Measurements from ENCODE around the gene EME2. TPM values are rescaled to one million over a fixed set of nuclear protein-coding genes. Genes with fewer than 3 reads are reported as not detected.

The EME2 gene
- total RNA-seq, 3 donors from 2014 or later (not counting 1 experiment from before 2014, with no cell fraction given) = 30.0 to 33.8 (median 30.1) TPM

DNA sequence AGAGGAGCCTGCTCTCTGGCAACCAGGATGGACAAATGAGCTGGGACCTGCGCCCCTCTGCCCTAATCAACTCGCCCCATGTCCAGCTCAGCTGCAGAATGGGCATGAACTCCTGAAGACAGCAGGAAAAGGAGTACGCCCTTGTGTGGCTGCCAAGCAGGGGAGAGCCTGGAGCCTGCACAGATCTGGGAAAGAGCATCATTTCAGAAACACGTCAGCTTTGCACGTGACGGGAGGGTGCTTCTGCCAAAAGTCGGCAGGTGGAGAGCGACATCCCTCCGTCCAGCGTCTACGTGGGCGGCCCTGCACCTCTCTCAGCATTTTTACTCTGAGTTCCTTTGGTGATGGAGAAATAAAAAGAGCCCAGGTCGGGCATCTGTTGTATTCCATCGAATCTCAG is 19.8 kb upstream of the EME2 start:
- H3K36me3 Mint-ChIP-seq = no peaks in the 10 kb centered on the region
- H3K36me3 ChIP-seq (ENCODE audit: control insufficient read depth, insufficient read depth, low read length) = peaks cover 39% of the 10 kb centered on the region
- TF ChIP-seq, protein P1, sequence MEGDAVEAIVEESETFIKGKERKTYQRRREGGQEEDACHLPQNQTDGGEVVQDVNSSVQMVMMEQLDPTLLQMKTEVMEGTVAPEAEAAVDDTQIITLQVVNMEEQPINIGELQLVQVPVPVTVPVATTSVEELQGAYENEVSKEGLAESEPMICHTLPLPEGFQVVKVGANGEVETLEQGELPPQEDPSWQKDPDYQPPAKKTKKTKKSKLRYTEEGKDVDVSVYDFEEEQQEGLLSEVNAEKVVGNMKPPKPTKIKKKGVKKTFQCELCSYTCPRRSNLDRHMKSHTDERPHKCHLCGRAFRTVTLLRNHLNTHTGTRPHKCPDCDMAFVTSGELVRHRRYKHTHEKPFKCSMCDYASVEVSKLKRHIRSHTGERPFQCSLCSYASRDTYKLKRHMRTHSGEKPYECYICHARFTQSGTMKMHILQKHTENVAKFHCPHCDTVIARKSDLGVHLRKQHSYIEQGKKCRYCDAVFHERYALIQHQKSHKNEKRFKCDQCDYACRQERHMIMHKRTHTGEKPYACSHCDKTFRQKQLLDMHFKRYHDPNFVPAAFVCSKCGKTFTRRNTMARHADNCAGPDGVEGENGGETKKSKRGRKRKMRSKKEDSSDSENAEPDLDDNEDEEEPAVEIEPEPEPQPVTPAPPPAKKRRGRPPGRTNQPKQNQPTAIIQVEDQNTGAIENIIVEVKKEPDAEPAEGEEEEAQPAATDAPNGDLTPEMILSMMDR (IDR thresholded peaks at IDR 0.05) = no peak
- H3K27me3 ChIP-seq (ENCODE audit: control insufficient read depth, insufficient read depth, low read length) = no peaks in the 10 kb centered on the region
- intact Hi-C loops (cut with micrococcal nuclease) = no loop called here
- no peaks in the 10 kb centered on the region for H3K27me3 Mint-ChIP-seq (ENCODE audit: low read depth in 2 of 2)
- peaks cover 0 to 6% of the 10 kb centered on the region in 2 donors for H3K4me1 Mint-ChIP-seq
- H3K27ac ChIP-seq (ENCODE audit: low read length) = no peak overlapping the region
- WGBS (ENCODE audit: insufficient coverage) = 98% methylated on average over 12 of the region's 14 CpGs
- no peak for ATAC-seq
- no peak overlapping the region for H3K4me3 ChIP-seq (ENCODE audit: low read length)
- no peak overlapping the region for H3K4me3 Mint-ChIP-seq
- no peak for DNase-seq
- H3K9me3 ChIP-seq (ENCODE audit: control insufficient read depth, insufficient read depth, low read length) = no peaks in the 10 kb centered on the region
- no peak overlapping the region for H3K27ac Mint-ChIP-seq
- H3K4me1 ChIP-seq (ENCODE audit: control insufficient read depth, insufficient read depth, low read length) = peaks cover 10% of the 10 kb centered on the region
- H3K9me3 Mint-ChIP-seq = no peaks in the 10 kb centered on the region

DNA sequence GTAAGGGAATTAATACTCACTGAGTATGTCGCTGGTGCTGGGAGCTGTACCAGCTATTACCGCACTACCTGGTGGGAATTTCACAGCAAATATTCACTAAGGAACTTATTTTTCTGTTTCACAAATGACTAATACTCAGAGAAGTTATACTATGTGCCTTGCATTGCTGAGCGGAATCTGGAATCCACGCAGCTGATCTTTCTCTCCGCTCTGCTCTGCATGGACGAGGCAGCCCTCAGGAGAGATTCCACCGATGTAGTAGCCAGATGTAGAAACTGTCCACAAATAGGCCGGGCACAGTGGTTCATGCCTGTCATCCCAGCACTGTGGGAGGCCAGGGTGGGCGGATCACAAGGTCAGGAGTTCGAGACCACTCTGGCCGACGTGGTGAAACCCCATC is 18.4 kb upstream of the EME2 start:
- TF ChIP-seq, protein P1 (IDR thresholded peaks at IDR 0.05) = no peak

DNA sequence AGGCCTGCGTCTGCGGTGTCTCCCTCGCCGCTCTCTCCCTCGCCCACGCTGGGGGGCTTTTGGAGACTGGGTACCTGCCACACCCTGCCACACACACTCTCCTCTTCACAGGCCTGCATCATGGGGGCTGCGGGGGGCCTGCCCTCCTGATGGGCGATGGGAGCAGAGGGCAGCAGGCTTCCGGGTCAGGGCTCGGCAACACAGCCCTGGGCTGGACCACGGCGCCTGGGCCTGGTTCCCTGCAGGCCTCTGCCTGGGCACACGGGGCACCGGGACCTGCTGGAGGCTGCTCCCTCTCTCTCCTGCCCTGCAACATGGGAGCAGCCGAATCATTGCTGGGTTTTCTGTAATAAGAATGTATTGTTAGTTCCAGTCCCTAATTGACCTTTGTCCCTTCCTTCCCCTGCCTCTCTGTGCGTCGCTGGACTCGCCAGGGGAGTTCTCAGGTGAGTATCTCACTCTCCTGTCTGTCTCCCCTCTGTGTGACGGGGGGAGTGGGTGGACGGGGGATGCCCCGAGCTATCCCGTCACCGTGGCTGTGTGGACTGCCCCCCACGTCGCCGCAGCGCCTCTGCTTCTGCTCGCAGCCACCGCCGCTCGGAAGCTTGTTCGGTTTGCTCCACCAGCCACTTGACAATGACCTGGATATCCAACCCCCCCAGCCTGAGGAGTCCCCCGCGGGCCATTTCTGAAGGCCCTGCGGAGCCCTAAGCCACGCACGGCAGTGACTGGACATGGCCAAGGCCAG is 14.7 kb upstream of the EME2 start:
- Mint-ChIP-seq H3K27ac (no peak overlapping the region), H3K27me3 (ENCODE audit: low read depth in 2 of 2) (no peaks in the 10 kb centered on the region), H3K36me3 (peaks cover 7% of the 10 kb centered on the region), H3K4me3 (no peak overlapping the region), H3K9me3 (no peaks in the 10 kb centered on the region), H3K4me1 (peaks cover 0 to 6% of the 10 kb centered on the region in 2 donors)
- H3K9me3 ChIP-seq (ENCODE audit: control insufficient read depth, insufficient read depth, low read length) = no peaks in the 10 kb centered on the region
- peaks cover 10% of the 10 kb centered on the region for H3K4me1 ChIP-seq (ENCODE audit: control insufficient read depth, insufficient read depth, low read length)
- H3K27ac ChIP-seq (ENCODE audit: low read length) = no peak overlapping the region
- no peak for DNase-seq
- no peaks in the 10 kb centered on the region for H3K27me3 ChIP-seq (ENCODE audit: control insufficient read depth, insufficient read depth, low read length)
- TF ChIP-seq, protein P1 (IDR thresholded peaks at IDR 0.05) = no peak
- 96% methylated on average over 36 of the region's 37 CpGs for WGBS (ENCODE audit: insufficient coverage)
- H3K36me3 ChIP-seq (ENCODE audit: control insufficient read depth, insufficient read depth, low read length) = peaks cover 31% of the 10 kb centered on the region
- H3K4me3 ChIP-seq (ENCODE audit: low read length) = no peak overlapping the region
- intact Hi-C loops (cut with micrococcal nuclease) = no loop called here
- ATAC-seq = no peak

More for the DNA sequence above, 18.4 kb upstream of the EME2 start:
- ATAC-seq (no peak), DNase-seq (no peak)
- Mint-ChIP-seq H3K27ac (no peak overlapping the region), H3K4me1 (peaks cover 0 to 6% of the 10 kb centered on the region in 2 donors), H3K27me3 (ENCODE audit: low read depth in 2 of 2) (no peaks in the 10 kb centered on the region), H3K9me3 (no peaks in the 10 kb centered on the region), H3K36me3 (no peaks in the 10 kb centered on the region), H3K4me3 (no peak overlapping the region)
- intact Hi-C loops (cut with micrococcal nuclease) = no loop called here
- H3K27ac ChIP-seq (ENCODE audit: low read length) = no peak overlapping the region
- WGBS (ENCODE audit: insufficient coverage) = 94% methylated on average over 11 of the region's 12 CpGs
- H3K9me3 ChIP-seq (ENCODE audit: control insufficient read depth, insufficient read depth, low read length) = no peaks in the 10 kb centered on the region
- no peaks in the 10 kb centered on the region for H3K27me3 ChIP-seq (ENCODE audit: control insufficient read depth, insufficient read depth, low read length)
- no peak overlapping the region for H3K4me3 ChIP-seq (ENCODE audit: low read length)
- peaks cover 10% of the 10 kb centered on the region for H3K4me1 ChIP-seq (ENCODE audit: control insufficient read depth, insufficient read depth, low read length)
- peaks cover 26% of the 10 kb centered on the region for H3K36me3 ChIP-seq (ENCODE audit: control insufficient read depth, insufficient read depth, low read length)

DNA sequence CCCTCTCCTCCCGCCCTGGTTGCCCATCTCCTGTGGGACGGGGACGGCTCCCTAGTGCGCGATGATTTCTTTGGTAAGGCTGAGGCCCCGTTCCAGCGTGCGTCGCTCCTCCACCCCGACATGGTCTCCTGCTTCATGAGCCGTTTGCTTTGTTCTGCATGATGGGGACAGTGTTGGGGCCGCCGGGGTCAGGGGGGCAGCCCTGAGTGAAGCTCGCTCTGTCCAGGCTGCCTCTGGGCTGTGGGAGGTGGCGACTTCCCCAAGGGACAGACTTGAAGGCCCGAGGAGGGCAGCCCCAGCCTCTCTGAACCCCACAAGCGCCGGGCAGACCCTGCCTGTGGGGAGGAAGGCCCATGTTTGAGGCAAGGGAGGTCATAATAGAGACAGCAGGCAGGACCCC is 13.7 kb upstream of the EME2 start:
- no peak overlapping the region for H3K4me3 ChIP-seq (ENCODE audit: low read length)
- H3K36me3 ChIP-seq (ENCODE audit: control insufficient read depth, insufficient read depth, low read length) = peaks cover 37% of the 10 kb centered on the region
- H3K9me3 ChIP-seq (ENCODE audit: control insufficient read depth, insufficient read depth, low read length) = no peaks in the 10 kb centered on the region
- peak overlapping the region in 1 of 2 donors; percentile 45 for H3K27ac Mint-ChIP-seq
- H3K27ac ChIP-seq (ENCODE audit: low read length) = no peak overlapping the region
- DNase-seq (no peak), ATAC-seq (no peak)
- WGBS (ENCODE audit: insufficient coverage) = 98% methylated on average over 18 of the region's 18 CpGs
- no peak overlapping the region for H3K4me3 Mint-ChIP-seq
- intact Hi-C loops (cut with micrococcal nuclease) = no loop called here
- peaks cover 7% of the 10 kb centered on the region for H3K36me3 Mint-ChIP-seq
- no peaks in the 10 kb centered on the region for H3K27me3 Mint-ChIP-seq (ENCODE audit: low read depth in 2 of 2)
- TF ChIP-seq, protein P1 (IDR thresholded peaks at IDR 0.05) = no peak
- H3K4me1 Mint-ChIP-seq = peaks cover 0 to 6% of the 10 kb centered on the region in 2 donors
- H3K4me1 ChIP-seq (ENCODE audit: control insufficient read depth, insufficient read depth, low read length) = peaks cover 10% of the 10 kb centered on the region
- no peaks in the 10 kb centered on the region for H3K9me3 Mint-ChIP-seq
- H3K27me3 ChIP-seq (ENCODE audit: control insufficient read depth, insufficient read depth, low read length) = no peaks in the 10 kb centered on the region
